ENCODE data around the gene MACROD1. TPM values are rescaled to one million over a fixed set of nuclear protein-coding genes. Genes with fewer than 3 reads are reported as not detected.

MACROD1 gene
- total and polyA plus RNA-seq, 2 of the 13 experiments (the other 11 are each of a cell fraction or from before 2014, with no cell fraction given) = 23.1 to 34.5 TPM

GRCh38 chr11:64185175-64185692 is 19.3 kb upstream of the MACROD1 start (continued):
- TF ChIP-seq ZBTB10 (CRISPR knock-in tag; IDR thresholded peaks at IDR 0.05; ENCODE audit: borderline replicate concordance) (0 out of 2 replicates have a peak, but pooled peaks have one; percentile 24), TEAD2 (CRISPR knock-in tag; IDR thresholded peaks at IDR 0.05) (no peak), SMARCC2 (IDR thresholded peaks at IDR 0.05) (no peak), TBX2 (CRISPR knock-in tag; IDR thresholded peaks at IDR 0.05; ENCODE audit: borderline replicate concordance) (peak; percentile 95), PPARG (CRISPR knock-in tag; conservative IDR thresholded peaks at IDR 0.05) (0 out of 2 replicates have a peak, but pooled peaks have one; percentile 12), GATAD1 (CRISPR knock-in tag; IDR thresholded peaks at IDR 0.05) (peak; percentile 61; the same call in 1 of the 2 replicates), SNAPC2 (CRISPR knock-in tag; IDR thresholded peaks at IDR 0.05) (peak; percentile 93), THYN1 (CRISPR knock-in tag; IDR thresholded peaks at IDR 0.05; ENCODE audit: borderline replicate concordance, low read depth) (no peak), E2F2 (CRISPR knock-in tag; IDR thresholded peaks at IDR 0.05; ENCODE audit: borderline replicate concordance) (no peak; the same call in 1 of the 2 replicates), ZNF44 (CRISPR knock-in tag; IDR thresholded peaks at IDR 0.05) (peak; percentile 99), ZNF331 (CRISPR knock-in tag; IDR thresholded peaks at IDR 0.05) (peak; percentile 79; the same call in 1 of the 2 replicates), LCORL (IDR thresholded peaks at IDR 0.05) (no peak), LCORL (CRISPR knock-in tag; IDR thresholded peaks at IDR 0.05) (peak; percentile 61; the same call in 1 of the 2 replicates), ZNF770 (CRISPR knock-in tag; IDR thresholded peaks at IDR 0.05) (peak; percentile 77), ZNF501 (CRISPR knock-in tag; IDR thresholded peaks at IDR 0.05) (peak; percentile 94), KDM5A (IDR thresholded peaks at IDR 0.05; ENCODE audit: borderline replicate concordance, low read length) (no peak), NCOA5 (CRISPR knock-in tag; IDR thresholded peaks at IDR 0.05) (no peak), ZFP37 (CRISPR knock-in tag; IDR thresholded peaks at IDR 0.05; ENCODE audit: borderline replicate concordance) (peak; percentile 60; the same call in 1 of the 2 replicates), ZNF546 (CRISPR knock-in tag; conservative IDR thresholded peaks at IDR 0.05) (no peak), IRF2 (CRISPR knock-in tag; IDR thresholded peaks at IDR 0.05) (peak; percentile 59; the same call in 1 of the 2 replicates), ELK4 (CRISPR knock-in tag; IDR thresholded peaks at IDR 0.05; ENCODE audit: borderline replicate concordance) (no peak; the same call in 1 of the 2 replicates), TOE1 (CRISPR knock-in tag; IDR thresholded peaks at IDR 0.05) (no peak), ZBTB20 (CRISPR knock-in tag; IDR thresholded peaks at IDR 0.05; ENCODE audit: borderline replicate concordance, low read depth) (peak; percentile 79; the same call in 1 of the 2 replicates)

Measured in HepG2 (cell line).